CD4-positive, alpha-beta T cell treated with Interleukin-17A for 1 hour (primary cell): ENCODE data around the gene PTX4.

Source experiments
- DNase-seq: peaks from one replicate; pipeline ENCODE4 v3.0.0-alpha.2; 2020

The PTX4 gene

GRCh38 chr16:1458336-1458976 lies 30.3 kb downstream of the PTX4 start:
- no peak for DNase-seq

DNA sequence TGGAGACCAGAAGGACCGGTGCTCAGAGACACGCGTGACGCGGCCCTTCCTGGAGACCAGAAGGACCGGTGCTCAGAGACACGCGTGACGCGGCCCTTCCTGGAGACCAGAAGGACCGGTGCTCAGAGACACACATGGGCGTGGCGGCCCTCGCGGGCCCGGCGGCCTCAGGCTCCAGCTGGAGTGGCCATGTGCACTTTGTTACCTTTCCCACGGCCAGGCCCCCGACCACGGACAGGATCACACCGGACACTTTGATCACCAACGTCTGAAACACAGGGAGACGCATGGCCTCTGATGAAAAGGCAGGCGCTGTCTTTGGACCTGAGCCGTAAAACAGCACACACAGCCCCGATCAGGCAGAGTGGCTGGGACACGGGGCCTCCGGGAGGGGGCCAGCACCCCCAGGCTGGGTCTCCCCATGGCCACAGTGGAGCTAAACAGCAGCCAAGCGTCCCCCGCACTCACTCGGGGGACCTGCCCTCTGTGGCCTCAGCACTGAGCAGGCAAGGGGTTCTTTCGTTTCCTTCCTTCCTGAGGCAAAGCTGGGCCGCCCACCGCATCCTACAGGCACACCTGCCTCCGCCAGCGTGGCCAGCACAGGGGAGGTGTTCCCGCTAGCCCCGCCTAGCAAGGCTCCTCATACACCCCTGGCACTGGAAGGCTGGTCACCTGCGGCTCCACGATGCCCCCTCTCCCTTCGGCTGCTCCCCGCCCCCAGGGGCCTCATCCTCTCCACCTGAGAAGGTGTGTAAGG lies 31.1 kb downstream of the PTX4 start:
- no peak for DNase-seq

GRCh38 chr16:1456951-1457350 lies 31.8 kb downstream of the PTX4 start:
- no peak for DNase-seq

GRCh38 chr16:1455190-1456171 lies 33.3 kb downstream of the PTX4 start:
- DNase-seq = no peak

- DNase-seq = no peak
These were observed 34.2 kb downstream of the PTX4 start for GRCh38 chr16:1454561-1454960.

DNA sequence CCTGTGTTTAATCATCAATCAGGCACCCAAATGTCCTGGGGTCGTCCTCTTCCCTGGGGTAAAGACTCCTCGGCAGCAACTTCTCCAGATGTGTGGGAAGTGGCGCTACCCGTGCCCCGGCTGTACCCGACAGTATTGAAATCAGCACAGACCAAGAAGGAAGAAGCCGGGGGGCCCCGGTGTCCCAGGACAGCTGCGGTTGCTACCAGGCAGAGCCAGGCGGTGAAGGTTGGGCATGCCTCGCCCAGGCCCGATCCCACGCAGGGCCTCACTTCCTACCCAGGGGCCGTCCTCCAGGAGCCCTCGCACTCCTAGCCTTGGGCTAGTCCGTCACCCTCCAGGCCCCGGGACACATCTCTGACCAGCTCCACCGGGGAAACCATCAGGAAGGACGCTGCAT lies 35.4 kb downstream of the PTX4 start:
- DNase-seq = no peak

GRCh38 chr16:1452530-1452929 lies 36.2 kb downstream of the PTX4 start:
- DNase-seq = no peak

DNA sequence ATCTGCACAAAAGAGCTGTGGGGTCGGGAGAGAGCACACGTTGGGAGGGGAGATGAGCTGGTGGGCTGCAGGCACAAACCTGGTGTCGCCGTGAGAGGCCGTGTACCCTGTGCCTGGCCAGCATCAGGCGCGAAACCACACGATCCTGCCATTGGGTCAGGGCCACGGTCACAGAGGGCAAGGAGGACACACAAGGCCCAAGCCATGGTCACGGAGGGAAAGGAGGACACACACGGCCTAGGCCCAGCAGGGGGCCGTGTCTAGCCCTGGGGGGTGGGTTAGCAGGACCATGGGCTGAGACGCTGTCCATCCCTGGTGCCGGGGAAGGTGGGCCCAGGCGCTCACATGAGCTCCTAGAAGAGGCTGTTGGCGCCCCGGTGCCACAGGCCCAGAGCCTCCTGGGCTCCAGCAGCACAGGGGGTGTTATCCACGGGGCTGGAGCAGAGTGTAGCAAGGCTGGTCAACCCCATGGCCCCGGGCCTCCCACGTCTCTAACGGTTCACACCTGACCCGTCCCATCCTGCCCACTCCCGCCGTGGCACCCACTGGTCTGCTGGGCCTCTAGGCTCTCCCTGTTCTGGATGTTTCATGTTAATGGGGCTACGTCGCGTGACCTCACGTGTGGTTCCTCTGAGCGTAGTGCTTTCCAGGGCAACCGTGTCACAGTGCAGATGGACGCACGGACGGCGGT lies 36.9 kb downstream of the PTX4 start:
- no peak for DNase-seq

GRCh38 chr16:1450841-1451240 lies 37.9 kb downstream of the PTX4 start:
- DNase-seq = no peak

DNA sequence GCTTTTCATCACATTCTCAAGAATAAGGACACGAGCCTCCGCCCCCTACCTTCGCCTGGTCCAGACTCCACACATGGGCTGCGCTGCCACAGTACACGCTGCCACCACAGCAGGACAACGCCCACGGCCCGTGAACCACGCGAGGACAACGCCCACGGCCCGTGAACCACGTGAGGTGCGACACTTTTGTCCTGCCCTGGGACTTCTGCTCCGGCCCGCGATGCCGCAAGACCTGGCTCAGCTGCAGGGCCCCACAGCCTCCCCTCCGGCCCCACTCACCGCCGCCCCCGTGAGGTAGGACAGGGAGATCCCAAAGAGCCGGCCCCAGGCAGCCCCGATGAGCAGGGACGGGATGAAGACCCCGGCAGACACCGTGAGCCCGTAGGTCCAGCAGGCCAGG lies 38.5 kb downstream of the PTX4 start:
- no peak for DNase-seq

DNA sequence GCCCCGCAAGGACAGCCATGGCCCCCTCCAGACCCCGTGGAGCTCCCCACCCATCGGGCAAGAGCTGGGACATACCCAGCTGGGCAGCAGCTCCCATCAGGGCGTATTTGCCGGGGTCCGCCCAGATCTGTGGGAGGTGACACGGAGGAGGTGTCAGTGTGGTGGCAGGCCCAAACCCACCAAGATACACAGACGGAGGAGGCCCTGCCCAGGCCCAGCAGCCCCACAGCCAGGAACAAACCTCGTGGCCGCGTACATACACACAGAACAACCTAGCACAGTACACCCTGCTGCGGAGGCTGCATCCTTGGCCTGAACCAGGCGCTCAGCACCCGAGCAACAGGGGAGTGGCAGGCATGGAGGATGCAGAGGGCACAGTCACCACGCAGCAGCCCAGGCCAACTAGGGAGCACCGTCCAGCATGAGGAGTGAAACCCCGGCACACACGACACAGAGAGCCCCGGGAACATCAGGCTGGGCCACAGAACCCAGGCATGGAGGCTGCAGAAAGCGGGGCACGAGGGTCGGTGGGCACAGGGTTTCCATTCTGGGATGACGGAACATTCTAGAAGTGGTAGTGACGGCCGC lies 39.4 kb downstream of the PTX4 start:
- no peak for DNase-seq

DNA sequence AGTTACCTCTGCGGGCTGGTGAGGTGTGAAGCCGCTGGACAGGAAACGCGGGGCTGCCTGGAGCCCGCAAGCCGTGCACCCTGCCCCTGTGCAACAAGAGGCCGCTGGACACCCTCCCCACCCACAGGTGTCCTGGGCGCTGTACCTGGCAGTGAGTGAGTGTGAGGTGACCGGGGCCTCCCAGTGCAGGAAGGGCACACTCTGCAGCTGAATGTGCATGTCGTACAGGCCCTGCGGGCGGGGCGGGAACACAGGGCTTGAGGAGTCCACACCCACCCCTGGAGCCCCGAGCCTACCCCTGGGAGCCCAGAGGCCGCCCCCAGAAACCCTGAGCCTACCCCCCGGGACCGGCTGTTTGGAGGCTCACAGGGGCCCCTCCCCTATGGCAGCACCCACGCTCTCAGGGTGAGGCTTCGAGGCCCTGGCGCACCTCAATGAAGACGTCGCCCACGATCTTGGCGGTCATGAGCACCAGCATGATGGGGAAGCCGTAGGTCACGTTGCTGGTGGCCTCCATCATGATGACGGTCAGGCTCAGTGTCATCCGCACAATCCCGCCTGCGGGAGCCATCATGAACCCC lies 40.1 kb downstream of the PTX4 start:
- DNase-seq = no peak

GRCh38 chr16:1447965-1448364 lies 40.8 kb downstream of the PTX4 start:
- DNase-seq = no peak

GRCh38 chr16:1446296-1447080 lies 42.3 kb downstream of the PTX4 start:
- no peak for DNase-seq

DNA sequence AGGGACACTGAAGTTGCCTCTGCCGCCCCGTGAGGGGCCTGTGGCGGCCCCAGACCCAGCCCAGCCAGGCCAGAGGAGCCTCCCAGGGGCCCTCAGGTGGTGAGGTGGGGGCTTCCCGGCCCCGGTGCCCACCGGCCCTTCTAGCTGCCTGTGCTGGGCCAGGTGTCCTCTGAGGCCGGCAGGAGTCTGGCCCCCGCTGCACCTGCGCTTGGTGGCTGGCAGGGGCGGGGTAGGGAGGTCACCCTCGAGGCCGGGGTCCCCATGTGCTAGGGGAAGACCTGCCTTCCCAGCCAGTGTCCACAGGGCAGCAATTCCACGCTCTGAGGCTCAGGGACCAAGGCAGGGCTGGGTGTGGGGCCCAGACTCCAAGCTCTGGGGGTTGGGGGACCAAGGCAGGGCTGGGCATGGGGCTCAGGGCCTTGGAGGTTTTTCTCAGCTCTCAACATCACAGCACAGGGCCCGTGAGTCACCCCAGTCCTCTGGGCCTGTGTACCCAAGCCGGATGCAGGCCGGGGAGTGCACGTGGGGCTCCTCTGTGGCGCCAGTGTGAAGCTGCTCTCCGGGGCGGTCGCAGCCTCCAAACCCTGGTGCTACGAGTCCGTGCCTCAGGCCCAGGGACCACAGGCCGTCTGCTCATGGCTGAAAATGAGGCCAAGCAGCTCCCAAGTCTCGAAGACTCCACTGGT lies 43.1 kb downstream of the PTX4 start:
- no peak for DNase-seq

GRCh38 chr16:1444730-1445517 lies 43.8 kb downstream of the PTX4 start:
- DNase-seq = no peak

GRCh38 chr16:1443980-1444729 lies 44.6 kb downstream of the PTX4 start, which contains the start of gene CCDC154:
TSS of gene CCDC154 (minus strand) at chr16:1444556. CDS start at chr16:1444322, 234 bp downstream.
- no peak for DNase-seq

- DNase-seq = no peak
These were observed 45.3 kb downstream of the PTX4 start for GRCh38 chr16:1443403-1443973.

- no peak for DNase-seq
These were observed 46.0 kb downstream of the PTX4 start for GRCh38 chr16:1442697-1443096.
